Choroid plexus epithelial cell (primary cell): ENCODE measurements around the gene VIL1.

Experiments used
- DNase-seq: peaks from one replicate; pipeline ENCODE4 v3.0.0-alpha.2; 2010; ENCODE audit warnings: low read depth
- H3K4me3 ChIP-seq: 2 replicates; pipeline ENCODE4 v1.5.1; 2011; ENCODE audit warnings: low read depth, mild to moderate bottlenecking, control low read depth, low read length, moderate library complexity
- TF ChIP-seq, protein P1 (sequence below): conservative IDR thresholded peaks from 2 replicates; pipeline ENCODE4 v1.5.1; 2011; ENCODE audit warnings: low read depth, mild to moderate bottlenecking, control low read depth, inconsistent platforms, low read length, moderate library complexity

Gene VIL1

DNA sequence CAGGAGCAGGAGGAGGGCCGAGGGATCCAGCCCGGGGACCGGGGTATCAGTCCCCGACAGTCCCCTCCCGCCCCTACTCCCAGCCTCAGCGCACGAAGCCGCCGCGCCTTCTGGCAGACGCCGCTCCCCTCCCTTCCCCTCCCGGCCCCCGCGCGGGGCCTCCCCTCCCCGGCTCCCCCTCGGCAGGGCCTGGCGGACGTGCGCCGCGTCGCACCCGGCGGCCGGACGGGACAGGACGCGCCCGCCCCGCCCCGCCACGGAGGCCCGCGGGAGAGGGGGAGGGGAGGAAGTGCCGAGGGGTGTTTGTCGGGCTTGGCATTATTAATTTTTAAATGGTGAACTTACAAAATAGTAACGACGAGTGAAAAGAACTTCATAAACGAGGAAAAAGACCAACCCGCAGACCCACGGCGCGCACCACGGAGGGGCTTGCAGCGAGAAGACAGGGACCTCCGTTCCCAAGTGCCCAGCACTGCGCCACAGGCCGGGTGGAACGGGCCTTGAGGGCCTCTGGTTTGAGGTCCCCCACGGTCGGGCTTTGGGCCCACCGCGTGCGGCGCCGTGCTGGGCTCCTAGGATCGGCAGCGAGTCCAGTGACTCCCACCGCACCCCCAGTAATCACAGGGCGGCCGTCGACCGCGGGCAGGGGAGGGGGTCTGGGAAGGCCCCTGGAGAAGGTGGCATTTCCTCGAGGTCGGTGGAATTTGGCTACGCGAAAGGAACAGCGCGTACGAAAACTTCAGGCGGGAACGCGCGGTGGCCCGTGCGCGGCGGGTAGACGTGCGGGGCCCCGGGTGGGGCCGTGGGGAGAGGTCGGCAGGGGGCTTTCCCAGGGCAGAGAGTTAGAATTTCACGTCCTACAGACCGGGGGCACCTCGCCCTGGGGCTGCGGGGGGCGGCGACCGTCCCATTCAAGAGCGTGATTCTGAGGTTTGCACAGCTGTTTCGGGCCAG lies 20.2 kb upstream of the VIL1 start:
- H3K4me3 ChIP-seq: peak overlapping the region; percentile 82
- peak; percentile 57 for DNase-seq
- TF ChIP-seq, protein P1, sequence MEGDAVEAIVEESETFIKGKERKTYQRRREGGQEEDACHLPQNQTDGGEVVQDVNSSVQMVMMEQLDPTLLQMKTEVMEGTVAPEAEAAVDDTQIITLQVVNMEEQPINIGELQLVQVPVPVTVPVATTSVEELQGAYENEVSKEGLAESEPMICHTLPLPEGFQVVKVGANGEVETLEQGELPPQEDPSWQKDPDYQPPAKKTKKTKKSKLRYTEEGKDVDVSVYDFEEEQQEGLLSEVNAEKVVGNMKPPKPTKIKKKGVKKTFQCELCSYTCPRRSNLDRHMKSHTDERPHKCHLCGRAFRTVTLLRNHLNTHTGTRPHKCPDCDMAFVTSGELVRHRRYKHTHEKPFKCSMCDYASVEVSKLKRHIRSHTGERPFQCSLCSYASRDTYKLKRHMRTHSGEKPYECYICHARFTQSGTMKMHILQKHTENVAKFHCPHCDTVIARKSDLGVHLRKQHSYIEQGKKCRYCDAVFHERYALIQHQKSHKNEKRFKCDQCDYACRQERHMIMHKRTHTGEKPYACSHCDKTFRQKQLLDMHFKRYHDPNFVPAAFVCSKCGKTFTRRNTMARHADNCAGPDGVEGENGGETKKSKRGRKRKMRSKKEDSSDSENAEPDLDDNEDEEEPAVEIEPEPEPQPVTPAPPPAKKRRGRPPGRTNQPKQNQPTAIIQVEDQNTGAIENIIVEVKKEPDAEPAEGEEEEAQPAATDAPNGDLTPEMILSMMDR: no peak

DNA sequence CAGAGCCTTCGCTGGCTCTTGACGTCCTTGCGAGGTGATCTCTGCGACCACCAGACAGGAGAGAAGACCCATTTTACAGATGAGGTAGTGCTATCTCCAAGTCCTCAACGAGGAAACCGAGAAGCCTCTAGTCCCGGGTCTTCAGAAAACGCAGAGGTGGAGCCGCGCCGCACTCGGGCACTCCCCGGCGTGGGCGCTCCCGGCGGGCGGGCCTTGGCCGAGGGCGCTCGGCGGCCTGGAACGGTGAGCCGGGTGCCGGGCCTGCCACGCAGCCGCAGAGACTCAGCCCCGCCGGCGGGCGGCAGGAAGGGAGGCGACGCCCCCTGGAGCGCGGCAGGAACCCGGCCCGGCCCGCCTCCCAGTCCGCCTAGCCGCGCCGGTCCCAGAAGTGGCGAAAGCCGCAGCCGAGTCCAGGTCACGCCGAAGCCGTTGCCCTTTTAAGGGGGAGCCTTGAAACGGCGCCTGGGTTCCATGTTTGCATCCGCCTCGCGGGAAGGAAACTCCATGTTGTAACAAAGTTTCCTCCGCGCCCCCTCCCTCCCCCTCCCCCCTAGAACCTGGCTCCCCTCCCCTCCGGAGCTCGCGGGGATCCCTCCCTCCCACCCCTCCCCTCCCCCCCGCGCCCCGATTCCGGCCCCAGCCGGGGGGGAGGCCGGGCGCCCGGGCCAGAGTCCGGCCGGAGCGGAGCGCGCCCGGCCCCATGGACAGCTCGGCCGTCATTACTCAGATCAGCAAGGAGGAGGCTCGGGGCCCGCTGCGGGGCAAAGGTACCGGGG lies 19.3 kb upstream of the VIL1 start, which contains the start of gene CTDSP1:
Gene CTDSP1 (plus strand): TSS at position 478 of the 776 bp plus-strand sequence. CDS start 223 bp downstream, at position 701.
- peak; percentile 98 for DNase-seq
- H3K4me3 ChIP-seq: peak within 1 kb of the TSS; percentile 82
- TF ChIP-seq, protein P1: no peak

DNA sequence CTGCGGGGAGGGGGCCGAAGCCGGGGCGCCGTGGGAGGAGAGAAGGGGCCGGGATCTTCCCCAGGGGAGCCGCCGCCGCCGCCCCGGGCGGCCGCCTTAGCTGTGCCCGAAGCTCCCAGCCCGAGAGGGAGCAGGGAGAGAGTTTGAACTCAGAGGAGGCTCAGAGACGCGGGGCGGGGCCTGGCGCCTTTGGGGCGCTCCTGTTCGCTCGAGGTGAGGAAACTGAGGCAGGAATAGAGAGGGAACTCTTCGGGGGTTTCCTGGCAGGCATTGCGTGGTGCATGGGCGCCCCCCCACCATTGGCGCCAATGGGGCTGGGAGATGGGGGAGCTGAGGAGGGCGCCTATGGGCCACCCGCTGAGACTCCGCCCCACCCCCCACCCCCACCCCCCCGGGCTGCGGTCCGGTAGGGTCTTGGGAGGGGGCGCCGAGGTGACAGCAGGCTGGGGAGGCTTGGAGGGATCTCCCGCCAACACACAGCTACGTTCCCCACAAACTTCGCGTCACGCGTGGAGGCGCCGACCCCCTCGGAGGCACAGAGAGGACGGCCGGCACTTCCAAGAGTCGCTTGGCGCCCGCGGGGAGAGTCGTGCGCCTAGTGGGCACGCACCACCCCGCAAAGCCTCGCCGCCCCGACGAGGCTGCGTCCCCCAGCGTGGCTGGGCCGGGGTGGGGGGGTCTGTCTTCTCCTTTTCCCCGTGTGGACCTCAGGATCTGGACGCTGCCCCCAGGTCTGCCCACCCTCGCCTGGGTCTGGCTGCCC lies 18.6 kb upstream of the VIL1 start:
- TF ChIP-seq, protein P1: no peak
- H3K4me3 ChIP-seq: peak overlapping the region; percentile 82
- DNase-seq: peak; percentile 31

DNA sequence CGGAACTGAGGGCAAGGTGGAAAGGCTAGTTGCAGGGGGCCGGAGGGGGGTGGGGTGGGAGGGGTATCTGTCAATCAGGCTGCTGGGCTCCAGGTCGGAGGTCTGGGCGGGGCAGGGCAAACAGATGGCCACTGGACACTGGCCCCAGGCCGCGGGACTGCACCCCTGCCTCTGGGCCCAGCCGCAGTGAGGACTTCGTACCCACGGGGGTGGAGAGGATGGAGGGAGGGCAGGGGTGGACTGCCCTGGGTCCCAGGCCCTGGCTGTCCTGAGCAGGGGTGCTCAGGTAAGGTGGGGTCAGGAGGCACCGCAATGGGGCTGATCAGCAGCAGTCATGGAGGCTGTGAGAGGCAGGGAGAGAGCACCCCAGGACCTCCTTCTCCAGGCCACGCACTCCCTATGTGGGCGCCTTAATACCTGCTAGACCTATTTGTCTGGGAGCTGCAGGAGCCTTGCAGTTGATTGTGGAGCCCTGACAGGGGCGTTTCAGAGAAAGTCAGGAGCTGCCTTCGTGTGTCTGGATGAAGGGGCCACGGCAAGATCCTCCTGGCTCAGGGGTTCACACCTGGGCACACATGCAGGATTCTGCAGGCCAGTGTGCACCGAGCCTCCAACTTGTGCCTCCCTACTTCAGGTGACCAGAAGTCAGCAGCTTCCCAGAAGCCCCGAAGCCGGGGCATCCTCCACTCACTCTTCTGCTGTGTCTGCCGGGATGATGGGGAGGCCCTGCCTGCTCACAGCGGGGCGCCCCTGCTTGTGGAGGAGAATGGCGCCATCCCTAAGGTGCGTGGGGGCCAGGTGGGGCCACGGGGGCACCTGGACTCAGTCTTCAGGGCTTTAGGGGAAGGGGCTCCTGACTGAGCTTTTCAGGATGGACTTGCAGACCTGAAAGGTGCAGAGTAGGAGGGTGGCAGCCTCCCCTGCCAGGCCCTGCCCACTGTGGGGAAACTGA lies 17.7 kb upstream of the VIL1 start:
- H3K4me3 ChIP-seq: peak overlapping the region; percentile 82

DNA sequence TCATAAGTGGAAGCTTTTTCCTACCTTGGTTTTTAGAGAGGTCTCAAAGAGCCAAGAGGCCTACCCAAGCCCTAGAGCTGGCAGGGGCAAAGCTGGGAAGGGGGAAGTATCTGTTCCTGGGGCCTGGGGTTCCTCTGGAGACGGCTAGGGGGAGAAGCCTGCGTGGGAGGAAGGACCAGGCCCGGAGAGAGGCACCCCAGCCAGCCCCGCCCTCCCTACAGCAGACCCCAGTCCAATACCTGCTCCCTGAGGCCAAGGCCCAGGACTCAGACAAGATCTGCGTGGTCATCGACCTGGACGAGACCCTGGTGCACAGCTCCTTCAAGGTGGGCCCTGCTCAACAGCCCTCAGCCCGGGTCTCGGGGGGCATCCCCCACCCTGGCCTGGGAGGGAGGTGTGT lies 17.0 kb upstream of the VIL1 start:
- peak overlapping the region; percentile 82 for H3K4me3 ChIP-seq
- no peak for DNase-seq
- TF ChIP-seq, protein P1: no peak

More for the DNA sequence above, 17.7 kb upstream of the VIL1 start:
- TF ChIP-seq, protein P1: no peak
- DNase-seq: no peak
